Stimulated activated CD8-positive, alpha-beta memory T cell treated with anti-CD3 and anti-CD28 coated beads, Interleukin-7, amount 100 ng/mL, for 48 hours (primary cell): ENCODE measurements around the gene CDK18.

Experiments used
- DNase-seq, 2 donors: peaks; one replicate each; pipeline ENCODE4 v3.0.0-alpha.2; 2020; ENCODE audit warnings: low read depth in 1 of 2; ENCODE audit errors: extremely low read depth in 1 of 2

The CDK18 gene

GRCh38 chr1:205568135-205568468, 63.6 kb downstream of the CDK18 start:
- no peak for DNase-seq

- no peak for DNase-seq
Measured at GRCh38 chr1:205568469-205569361, 64.2 kb downstream of the CDK18 start.

GRCh38 chr1:205569411-205570172, 65.1 kb downstream of the CDK18 start:
- no peak for DNase-seq

GRCh38 chr1:205570173-205570501, 65.7 kb downstream of the CDK18 start:
- DNase-seq = no peak

- DNase-seq = no peak
Measured at GRCh38 chr1:205570796-205571537, 66.5 kb downstream of the CDK18 start.

GRCh38 chr1:205571747-205572146, 67.3 kb downstream of the CDK18 start:
- no peak for DNase-seq

GRCh38 chr1:205572421-205572820, 68.0 kb downstream of the CDK18 start:
- no peak for DNase-seq

- no peak for DNase-seq
Measured at GRCh38 chr1:205575294-205575885, 70.9 kb downstream of the CDK18 start.

GRCh38 chr1:205576011-205576410, 71.5 kb downstream of the CDK18 start:
- no peak for DNase-seq

GRCh38 chr1:205576805-205577761, 72.6 kb downstream of the CDK18 start:
- no peak for DNase-seq

GRCh38 chr1:205577874-205578658, 73.6 kb downstream of the CDK18 start:
- no peak for DNase-seq

- no peak for DNase-seq
Measured at GRCh38 chr1:205578780-205579571, 74.5 kb downstream of the CDK18 start.

- no peak for DNase-seq
Measured at GRCh38 chr1:205579711-205580110, 75.2 kb downstream of the CDK18 start.

- no peak for DNase-seq
Measured at GRCh38 chr1:205580140-205580922, 75.9 kb downstream of the CDK18 start.

- no peak for DNase-seq
Measured at GRCh38 chr1:205580923-205581180, 76.4 kb downstream of the CDK18 start.

GRCh38 chr1:205581321-205581980, 77.0 kb downstream of the CDK18 start:
- no peak for DNase-seq

- DNase-seq = no peak
Measured at GRCh38 chr1:205582046-205582445, 77.6 kb downstream of the CDK18 start.
